Renal cortical epithelial cell (primary cell): ENCODE data around the gene CNR1. TPM values are rescaled to one million over a fixed set of nuclear protein-coding genes. Genes with fewer than 3 reads are reported as not detected.
A peak's percentile ranks its signal among the peaks of the same experiment; 100 is the strongest.

ENCODE experiments used
- DNase-seq: peaks from one replicate; pipeline ENCODE4 v3.0.0-alpha.2; 2011; ENCODE audit warnings: low read depth
- total RNA-seq: library from RNA; depleted of rRNA; stranded (reverse); fragments of >200 nt; gene quantifications from 2 replicates; pipeline ENCODE4 v1.2.3, GENCODE V29; 2014

The CNR1 gene
- total RNA-seq, 1 donor from 2014 or later: 9.9 TPM

- no peak for DNase-seq
Observed at GRCh38 chr6:88143421-88144157, 22.6 kb downstream of the CNR1 start.

GRCh38 chr6:88142297-88142668 is 23.9 kb downstream of the CNR1 start:
- peak; percentile 40 for DNase-seq

GRCh38 chr6:88141561-88142296 is 24.4 kb downstream of the CNR1 start:
- no peak for DNase-seq

GRCh38 chr6:88137915-88138314 is 28.2 kb downstream of the CNR1 start:
- no peak for DNase-seq

- no peak for DNase-seq
Observed at GRCh38 chr6:88135578-88136114, 30.5 kb downstream of the CNR1 start.

GRCh38 chr6:88134575-88134974 is 31.6 kb downstream of the CNR1 start:
- DNase-seq: no peak

GRCh38 chr6:88133718-88134117 is 32.4 kb downstream of the CNR1 start:
- DNase-seq: no peak

- DNase-seq: no peak
Observed at GRCh38 chr6:88124925-88125557, 41.1 kb downstream of the CNR1 start.

GRCh38 chr6:88120635-88121034 is 45.5 kb downstream of the CNR1 start:
- DNase-seq: no peak

GRCh38 chr6:88119769-88120168 is 46.4 kb downstream of the CNR1 start:
- peak; percentile 33 for DNase-seq

GRCh38 chr6:88116276-88116675 is 49.9 kb downstream of the CNR1 start:
- no peak for DNase-seq

- no peak for DNase-seq
Observed at GRCh38 chr6:88115307-88115706, 50.8 kb downstream of the CNR1 start.

- DNase-seq: no peak
Observed at GRCh38 chr6:88114838-88115237, 51.3 kb downstream of the CNR1 start.

- DNase-seq: peak; percentile 26
Observed at GRCh38 chr6:88111991-88112390, 54.2 kb downstream of the CNR1 start.

- DNase-seq: no peak
Observed at GRCh38 chr6:88107241-88107640, 58.9 kb downstream of the CNR1 start.

GRCh38 chr6:88105741-88106340 is 60.3 kb downstream of the CNR1 start:
- peak; percentile 28 for DNase-seq

Other genes with a start within 250 kb of the CNR1 start
- not detected in 2 replicates for gene SPACA1, start 118.5 kb downstream of the CNR1 start, total RNA-seq